H1 (cell line): Measurements from ENCODE around the gene MRFAP1. TPM values are rescaled to one million over a fixed set of nuclear protein-coding genes. Genes with fewer than 3 reads are reported as not detected.

ENCODE experiments used
- CTCF ChIA-PET: fragments of 300-600 bp; sonication (Branson Sonifier 250); formaldehyde crosslinking; loops from one replicate; lab custom pipeline; 2021; ENCODE audit not compliant: partially characterized antibody; lab: Charles Lee
- POLR2A ChIA-PET: fragments of 300-600 bp; sonication (Branson Sonifier 250); formaldehyde crosslinking; loops from one replicate; lab custom pipeline; 2021; ENCODE audit warnings: inconsistent platforms; ENCODE audit not compliant: partially characterized antibody; lab: Charles Lee
- DNase-seq, 2 experiments: peaks; one replicate each; pipeline versions ENCODE4 v3.0.0 to v3.0.0-alpha.2; 2010 to 2022; ENCODE audit warnings: low spot score in 2 of 2, low read depth in 1 of 2, mixed read lengths in 1 of 2
- FAIRE-seq: peaks from 2 replicates; lab custom pipeline; 2011; peaks lifted over from hg19 to GRCh38; lab: Jason Lieb, UNC
- H2AFZ ChIP-seq: 2 replicates; pipeline ENCODE4 v1.8.1; 2012; ENCODE audit warnings: low read length, inconsistent platforms
- H2AK5ac ChIP-seq: 2 replicates; pipeline ENCODE4 v1.6.1; 2013; ENCODE audit warnings: low read depth, low read length
- H2BK120ac ChIP-seq: replicated peaks from 2 replicates; pipeline ENCODE3; 2013; ENCODE audit warnings: low read depth, low read length, inconsistent platforms
- H2BK12ac ChIP-seq: 2 replicates; pipeline ENCODE4 v1.6.1; 2013; ENCODE audit warnings: low read depth, low read length
- H2BK15ac ChIP-seq: 2 replicates; pipeline ENCODE4 v1.6.1; 2013; ENCODE audit warnings: low read length
- H2BK20ac ChIP-seq: 2 replicates; pipeline ENCODE4 v1.6.1; 2013; ENCODE audit warnings: low read length
- H2BK5ac ChIP-seq: 2 replicates; pipeline ENCODE4 v1.6.1; 2013; ENCODE audit warnings: low read depth, low read length
- H3K14ac ChIP-seq: 2 replicates; pipeline ENCODE4 v1.6.1; 2013; ENCODE audit warnings: inconsistent platforms; ENCODE audit not compliant: insufficient read length
- H3K18ac ChIP-seq: 2 replicates; pipeline ENCODE4 v1.6.1; 2013; ENCODE audit warnings: low read length; ENCODE audit errors: extremely low read depth
- H3K23ac ChIP-seq: 2 replicates; pipeline ENCODE4 v1.6.1; 2013; ENCODE audit warnings: inconsistent platforms; ENCODE audit not compliant: insufficient read length
- H3K23me2 ChIP-seq: 2 replicates; pipeline ENCODE4 v1.6.1; 2013; ENCODE audit warnings: low read depth, low read length
- H3K27ac ChIP-seq: 2 replicates; pipeline ENCODE4 v1.6.1; 2011; ENCODE audit warnings: low read depth, low read length, inconsistent platforms
- H3K27me3 ChIP-seq, 4 experiments: replicated peaks in 1 of 4; 1 replicate in 1 of 4; 2 replicates in 3 of 4; pipeline versions ENCODE4 v1.6.1 to v1.8.1; 2011 to 2013; ENCODE audit warnings: low read length in 3 of 4, mild to moderate bottlenecking in 3 of 4, inconsistent platforms in 2 of 4, mixed read lengths in 2 of 4, moderate library complexity in 1 of 4; ENCODE audit not compliant: control insufficient read depth in 3 of 4, insufficient read depth in 3 of 4; ENCODE audit errors: extremely low read depth in 1 of 4
- H3K36me3 ChIP-seq, 4 experiments: 2 replicates each; pipeline versions ENCODE4 v1.6.1 to v1.8.1; 2011 to 2013; ENCODE audit warnings: mild to moderate bottlenecking in 4 of 4, low read length in 3 of 4, moderate library complexity in 2 of 4, control low read depth in 1 of 4, inconsistent platforms in 1 of 4; ENCODE audit not compliant: insufficient read depth in 4 of 4, control insufficient read depth in 2 of 4
- H3K4ac ChIP-seq: replicated peaks from 2 replicates; pipeline ENCODE3; 2013; ENCODE audit warnings: low read length, low read depth, mixed read lengths, inconsistent platforms; ENCODE audit not compliant: insufficient read length
- H3K4me1 ChIP-seq, 4 experiments: replicated peaks in 1 of 4; 1 replicate in 1 of 4; 2 replicates in 3 of 4; pipeline versions ENCODE4 v1.6.1 to v1.8.1; 2011 to 2013; ENCODE audit warnings: low read length in 3 of 4, inconsistent platforms in 2 of 4, mixed read lengths in 1 of 4; ENCODE audit not compliant: insufficient read depth in 4 of 4, control insufficient read depth in 3 of 4
- H3K4me2 ChIP-seq, 2 experiments: 2 replicates each; pipeline versions ENCODE4 v1.6.1 to v1.8.1; 2011 to 2013; ENCODE audit warnings: low read depth in 2 of 2, low read length in 2 of 2, control low read depth in 1 of 2, inconsistent platforms in 1 of 2, mild to moderate bottlenecking in 1 of 2; ENCODE audit not compliant: insufficient read depth in 1 of 2
- H3K4me3 ChIP-seq, 4 experiments: fragments of 200-600, 300-600 bp in 1 of 4; sonication (generic), shearing (Covaris generic), sonication (Bioruptor Twin) in 1 of 4; 2 replicates each; pipeline versions ENCODE4 v1.5.1 to v1.8.1; 2011 to 2016; ENCODE audit warnings: low read length in 4 of 4, low read depth in 3 of 4, control low read depth in 2 of 4, inconsistent platforms in 2 of 4, mild to moderate bottlenecking in 2 of 4, mixed read lengths in 1 of 4, moderate library complexity in 1 of 4; ENCODE audit not compliant: insufficient read depth in 2 of 4; ENCODE audit errors: extremely low read depth in 1 of 4
- H3K56ac ChIP-seq: replicated peaks from 2 replicates; pipeline ENCODE3; 2013; ENCODE audit warnings: low read depth, mild to moderate bottlenecking, mixed read lengths, low read length, inconsistent platforms; ENCODE audit not compliant: insufficient read length
- H3K79me1 ChIP-seq: 2 replicates; pipeline ENCODE4 v1.6.1; 2013; ENCODE audit warnings: low read depth, low read length, control low read depth
- H3K79me2 ChIP-seq, 2 experiments: 2 replicates each; pipeline versions ENCODE4 v1.6.1 to v1.8.1; 2012 to 2013; ENCODE audit warnings: low read length in 2 of 2, mild to moderate bottlenecking in 2 of 2, inconsistent platforms in 1 of 2; ENCODE audit not compliant: insufficient read depth in 2 of 2, control insufficient read depth in 1 of 2
- H3K9ac ChIP-seq, 4 experiments: replicated peaks in 1 of 4; 1 replicate in 1 of 4; 2 replicates in 3 of 4; pipeline versions ENCODE4 v1.6.1 to v1.8.1; 2011 to 2013; ENCODE audit warnings: low read depth in 3 of 4, low read length in 3 of 4, control low read depth in 2 of 4, mild to moderate bottlenecking in 2 of 4, moderate library complexity in 2 of 4, inconsistent platforms in 1 of 4; ENCODE audit errors: extremely low read depth in 1 of 4
- H3K9me3 ChIP-seq, 2 experiments: 2 replicates each; pipeline versions ENCODE4 v1.6.1 to v1.8.1; 2012 to 2013; ENCODE audit warnings: mild to moderate bottlenecking in 2 of 2, moderate library complexity in 2 of 2, control low read depth in 1 of 2, inconsistent platforms in 1 of 2, low read depth in 1 of 2, low read length in 1 of 2, mixed read lengths in 1 of 2; ENCODE audit not compliant: insufficient read depth in 2 of 2
- H4K20me1 ChIP-seq, 2 experiments: replicated peaks in 1 of 2; 2 replicates each; pipeline versions ENCODE3 to v1.8.1; 2011 to 2013; ENCODE audit warnings: inconsistent platforms in 2 of 2, low read length in 2 of 2, mild to moderate bottlenecking in 1 of 2; ENCODE audit not compliant: insufficient read depth in 2 of 2, control insufficient read depth in 1 of 2
- H4K5ac ChIP-seq: 2 replicates; pipeline ENCODE4 v1.6.1; 2013; ENCODE audit warnings: low read length, low read depth, mixed read lengths, inconsistent platforms; ENCODE audit not compliant: insufficient read length
- H4K8ac ChIP-seq: 2 replicates; pipeline ENCODE4 v1.8.0; 2013; ENCODE audit warnings: mild to moderate bottlenecking, moderate library complexity, low read length, inconsistent platforms; ENCODE audit not compliant: insufficient read depth; ENCODE audit errors: extremely low read depth
- H4K91ac ChIP-seq: replicated peaks from 2 replicates; pipeline ENCODE3; 2013; ENCODE audit warnings: low read length, mixed read lengths, inconsistent platforms; ENCODE audit not compliant: insufficient read length
- CEBPB ChIP-seq: IDR thresholded peaks from 2 replicates; pipeline ENCODE4 v1.6.1; 2012; ENCODE audit warnings: low read depth, low read length
- EGR1 ChIP-seq: IDR thresholded peaks from 2 replicates; pipeline ENCODE4 v1.6.1; 2011; ENCODE audit warnings: low read depth, low read length, borderline replicate concordance
- WGBS, 2 experiments: shearing (Covaris generic) in 1 of 2; methylation state at CpG; one replicate each; pipeline versions ENCODE4 v1.1.6 to v1.1.7; 2013 to 2015; ENCODE audit warnings: low lambda C conversion rate in 2 of 2, mixed read lengths in 2 of 2, inconsistent platforms in 1 of 2, low coverage in 1 of 2, missing lambda C conversion rate in 1 of 2; ENCODE audit not compliant: insufficient replicate concordance in 2 of 2, insufficient coverage in 1 of 2, insufficient read length in 1 of 2; ENCODE audit errors: extremely low coverage in 1 of 2, missing lambda C conversion rate in 1 of 2; 5-methylcytosine and 5-hydroxymethylcytosine counted together
- polyA plus RNA-seq, 7 experiments: library from polyadenylated mRNA; depleted of rRNA in 3 of 7; stranded (reverse) in 5 of 7; unstranded in 2 of 7; fragments of >200 nt in 5 of 7; fragments of 200-250 nt in 2 of 7; gene quantifications; 1 replicate in 5 of 7; 2 replicates in 1 of 7; 4 replicates in 1 of 7; pipeline versions ENCODE4 v1.2.1 to v1.2.3, GENCODE V29; 2011 to 2013; ENCODE audit warnings: missing spikeins in 2 of 7, mixed read lengths in 2 of 7
- total RNA-seq: library from RNA; stranded (reverse); fragmentation: NEBNext Ultra II Directional; extraction: Animal tissue kit (Norgen Biotek cat#: 25700); gene quantifications from 2 replicates; pipeline ENCODE4 v1.2.1, GENCODE V29; 2021

MRFAP1 gene
- total and polyA plus RNA-seq, 2 of the 8 experiments (the other 6 are each of a cell fraction or from before 2014, with no cell fraction given), result 108 to 307 TPM

DNA sequence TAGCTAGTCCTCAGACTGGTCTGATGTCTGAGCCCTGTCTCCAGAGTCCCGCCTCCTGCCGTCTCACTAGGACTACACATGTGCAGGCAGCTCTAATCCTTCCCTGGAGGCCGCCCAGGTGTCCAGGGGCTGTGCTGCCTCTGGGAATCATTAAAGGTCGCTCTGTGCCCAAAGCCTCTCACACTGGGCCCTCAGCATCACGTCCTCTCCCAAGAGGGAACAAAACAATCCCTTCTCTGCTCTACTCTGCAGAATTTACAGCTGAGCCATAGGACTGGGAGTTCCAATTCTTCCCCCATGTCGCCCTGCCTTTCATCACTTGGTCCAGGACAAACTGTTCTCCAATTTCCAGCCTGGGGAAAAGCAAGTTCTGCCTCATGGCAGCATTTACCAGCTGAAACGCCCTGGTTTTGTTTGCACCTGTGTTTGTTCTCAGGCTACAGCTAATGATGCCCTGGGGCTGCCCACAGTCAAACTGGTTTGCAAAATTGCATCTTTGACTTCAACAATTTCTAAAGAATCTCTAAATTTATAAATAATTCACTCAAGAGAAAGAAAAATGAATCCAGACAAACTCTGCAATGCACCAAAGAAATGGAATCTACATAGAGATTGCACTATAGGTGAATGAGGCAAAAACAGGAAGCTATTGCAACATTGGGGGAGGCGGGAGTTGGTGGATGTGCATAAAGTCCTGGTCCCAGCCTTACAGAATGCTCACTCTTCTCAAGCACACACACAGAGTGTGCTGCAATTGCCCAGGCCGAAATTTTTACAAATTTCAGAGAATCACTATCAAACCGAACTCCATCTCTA, 7.2 kb upstream of the MRFAP1 start:
- FAIRE-seq, result no peak
- no peak overlapping the region for H3K14ac ChIP-seq
- H3K4ac ChIP-seq, result no peak overlapping the region
- no peak overlapping the region for H2BK20ac ChIP-seq
- H3K23ac ChIP-seq, result no peak overlapping the region
- no peak overlapping the region for H3K18ac ChIP-seq
- no peaks in the 10 kb centered on the region; a peak in 1 of 7 replicates for H3K4me1 ChIP-seq
- no peak overlapping the region for H2BK120ac ChIP-seq
- H3K4me2 ChIP-seq, result no peak overlapping the region
- no peak overlapping the region for H3K27ac ChIP-seq
- WGBS, 2 experiments, result 80% methylated on average over 10 of the region's 10 CpGs; no CpG with 5 or more reads in 1 of the 2 experiments
- H3K56ac ChIP-seq, result no peak overlapping the region
- H4K91ac ChIP-seq, result no peak overlapping the region
- H2BK5ac ChIP-seq, result no peak overlapping the region
- no peaks in the 10 kb centered on the region for H3K36me3 ChIP-seq
- H3K79me1 ChIP-seq, result no peaks in the 10 kb centered on the region
- DNase-seq, result no peak
- CTCF ChIA-PET, result interaction anchor here (0.8 to 1.8 kb wide), 5 partner anchors 9 to 240 kb away, joined by 3 to 6 read pairs (median 3); no protein-coding TSS in a partner anchor
- H2BK15ac ChIP-seq, result no peak overlapping the region
- no peak overlapping the region for H3K9ac ChIP-seq
- H3K27me3 ChIP-seq, result no peaks in the 10 kb centered on the region
- H4K8ac ChIP-seq, result no peak overlapping the region
- no peaks in the 10 kb centered on the region for H4K20me1 ChIP-seq
- no peak overlapping the region for H4K5ac ChIP-seq
- no peak overlapping the region for H3K4me3 ChIP-seq
- TF ChIP-seq CEBPB, result peak; percentile 81
- TF ChIP-seq EGR1, result no peak
- TF ChIP-seq, all 59 proteins: peak for 1
- H3K9me3 ChIP-seq, result no peaks in the 10 kb centered on the region
- H2AK5ac ChIP-seq, result no peak overlapping the region
- H3K79me2 ChIP-seq, result no peaks in the 10 kb centered on the region
- 0 out of 2 replicates have a peak overlapping the region, but pooled peaks have one; percentile 27 for H2BK12ac ChIP-seq
- POLR2A ChIA-PET, result interaction anchor here (0.7 to 1.8 kb wide), 5 partner anchors 9 to 340 kb away, joined by 4 to 10 read pairs (median 4); a partner anchor contains a TSS
- H2AFZ ChIP-seq, result no peak overlapping the region
- no peaks in the 10 kb centered on the region for H3K23me2 ChIP-seq
